CD4-positive, alpha-beta T cell treated with Interleukin-10 for 1 hour (primary cell): ENCODE results near the gene JDP2.

ENCODE experiments used
- DNase-seq: peaks from one replicate; pipeline ENCODE4 v3.0.0-alpha.2; 2020

The JDP2 gene

GRCh38 chr14:75520852-75521251 is 93.0 kb downstream of the JDP2 start:
- DNase-seq: no peak

- peak; percentile 39 for DNase-seq
Observed at GRCh38 chr14:75521415-75522199, 93.8 kb downstream of the JDP2 start.

- peak; percentile 92 for DNase-seq
Observed at GRCh38 chr14:75522224-75522982, 94.6 kb downstream of the JDP2 start, which contains the start of gene BATF. Gene BATF (plus strand): TSS chr14:75522469. CDS start chr14:75522683, 214 bp downstream.

GRCh38 chr14:75522983-75523318 is 95.1 kb downstream of the JDP2 start:
- DNase-seq: no peak
